PC-3 (cell line): ENCODE measurements around the gene CD99L2. TPM values are rescaled to one million over a fixed set of nuclear protein-coding genes. Genes with fewer than 3 reads are reported as not detected.

Source experiments
- ATAC-seq: fragments of 200-7000 bp; cut with Tn5 transposase; 2 replicates; pipeline ENCODE4 v1.9.1; 2020; ENCODE audit warnings: mild to moderate bottlenecking, moderate library complexity
- BruUV-seq: library from RNA; stranded (reverse); fragments of 400-500 nt; replicated peaks from 2 replicates; lab custom pipeline; 2021; lab: Mats Ljungman, UMichigan
- CTCF ChIA-PET: fragments of 300-600 bp; sonication (Branson Sonifier 250); formaldehyde crosslinking; loops from one replicate; lab custom pipeline; 2022; ENCODE audit warnings: antibody characterized with exemption; lab: Charles Lee
- POLR2A ChIA-PET: fragments of 300-600 bp; sonication (Branson Sonifier 250); formaldehyde crosslinking; loops from one replicate; lab custom pipeline; 2022; ENCODE audit warnings: antibody characterized with exemption; ENCODE audit not compliant: unreplicated experiment; lab: Charles Lee
- DNase-seq: peaks from one replicate; pipeline ENCODE4 v3.0.0-alpha.2; 2015
- H2AFZ ChIP-seq: fragments of 300-600 bp; sonication (generic); 2 replicates; pipeline ENCODE4 v1.6.0; 2016; ENCODE audit warnings: antibody characterized with exemption, low read length
- H3F3A ChIP-seq: fragments of 300-600 bp; sonication (generic); one replicate; pipeline ENCODE4 v1.6.0; 2017; ENCODE audit warnings: antibody characterized with exemption, low read length, control low read depth, mild to moderate bottlenecking; ENCODE audit not compliant: unreplicated experiment
- H3K27ac ChIP-seq: fragments of 300-600 bp; sonication (generic); 2 replicates; pipeline ENCODE4 v1.5.1; 2016; ENCODE audit warnings: mild to moderate bottlenecking, low read length
- H3K27me3 ChIP-seq: fragments of 300-600 bp; sonication (generic); 2 replicates; pipeline ENCODE4 v1.6.1; 2016; ENCODE audit warnings: low read length, mixed read lengths
- H3K36me3 ChIP-seq: fragments of 300-600 bp; sonication (generic); 2 replicates; pipeline ENCODE4 v1.6.1; 2016; ENCODE audit warnings: low read depth, mixed run types, low read length, mixed read lengths
- H3K4me1 ChIP-seq: fragments of 300-600 bp; sonication (generic); 2 replicates; pipeline ENCODE4 v1.5.1; 2016; ENCODE audit warnings: low read length; ENCODE audit not compliant: insufficient read depth
- H3K4me2 ChIP-seq: fragments of 300-600 bp; sonication (generic); 2 replicates; pipeline ENCODE4 v1.6.0; 2016; ENCODE audit warnings: low read length
- H3K4me3 ChIP-seq: fragments of 300-600 bp; sonication (generic); 2 replicates; pipeline ENCODE4 v1.5.1; 2016; ENCODE audit warnings: mild to moderate bottlenecking, low read length, mixed read lengths
- H3K79me2 ChIP-seq: fragments of 300-600 bp; sonication (generic); 2 replicates; pipeline ENCODE4 v1.6.1; 2017; ENCODE audit warnings: low read length, mixed read lengths
- H3K9ac ChIP-seq: fragments of 300-600 bp; sonication (generic); 2 replicates; pipeline ENCODE4 v1.6.0; 2016; ENCODE audit warnings: mild to moderate bottlenecking, low read length
- H3K9me2 ChIP-seq: fragments of 300-600 bp; sonication (generic); replicated peaks from 2 replicates; pipeline ENCODE4 v1.6.1; 2016; ENCODE audit warnings: mixed run types, low read length, mixed read lengths
- H3K9me3 ChIP-seq: fragments of 300-600 bp; sonication (generic); 2 replicates; pipeline ENCODE4 v1.6.1; 2016; ENCODE audit warnings: low read length, mixed read lengths
- H4K20me1 ChIP-seq: fragments of 300-600 bp; sonication (generic); 2 replicates; pipeline ENCODE4 v1.6.1; 2016; ENCODE audit warnings: low read length, mixed read lengths
- CTCF ChIP-seq: fragments of 300-600 bp; sonication (generic); conservative IDR thresholded peaks from 2 replicates; pipeline ENCODE4 v1.5.1; 2017; ENCODE audit warnings: antibody characterized with exemption, low read depth, mild to moderate bottlenecking, low read length
- EZH2 ChIP-seq: fragments of 300-600 bp; sonication (generic); IDR thresholded peaks from one replicate; pipeline ENCODE4 v1.6.1; 2017; ENCODE audit warnings: antibody characterized with exemption, mild to moderate bottlenecking, low read length; ENCODE audit not compliant: unreplicated experiment
- EZH2phosphoT487 ChIP-seq: fragments of 300-600 bp; sonication (generic); IDR thresholded peaks from 2 replicates; pipeline ENCODE4 v1.6.1; 2018; ENCODE audit warnings: mild to moderate bottlenecking, antibody characterized with exemption, low read length, borderline replicate concordance
- intact Hi-C: fragments of 100-400 bp; cut with micrococcal nuclease; formaldehyde crosslinking; loops from 2 replicates; pipeline ENCODE4 v1.9.0; 2023
- total RNA-seq: library from RNA; depleted of rRNA; stranded (reverse); fragments of >200 nt; gene quantifications from 2 replicates; pipeline ENCODE4 v1.2.3, GENCODE V29; 2014; rRNA removed

The CD99L2 gene
- total RNA-seq, 1 experiment from 2014 or later = 9.4 TPM

GRCh38 chrX:150729956-150730355 lies 168.5 kb downstream of the CD99L2 start:
- Histone ChIP-seq H4K20me1 (no peaks in the 10 kb centered on the region), H2AFZ (no peak overlapping the region), H3K79me2 (peaks cover 15% of the 10 kb centered on the region), H3K27ac (no peak overlapping the region), H3K9me2 (no peaks in the 10 kb centered on the region), H3K9ac (no peak overlapping the region), H3K4me1 (peaks cover 7% of the 10 kb centered on the region), H3K27me3 (no peaks in the 10 kb centered on the region), H3K36me3 (peaks cover 31% of the 10 kb centered on the region; the same call in 1 of the 2 replicates), H3F3A (peaks cover 4% of the 10 kb centered on the region), H3K9me3 (no peaks in the 10 kb centered on the region), H3K4me3 (no peak overlapping the region), H3K4me2 (no peak overlapping the region)
- CTCF ChIA-PET = no interaction called here
- DNase-seq = no peak
- ATAC-seq = no peak
- POLR2A ChIA-PET = no interaction called here
- no TSS peak for BruUV-seq
- intact Hi-C loops = no loop called here
- TF ChIP-seq EZH2 = no peak
- TF ChIP-seq CTCF = no peak
- TF ChIP-seq EZH2phosphoT487 = no peak

- no TSS peak for BruUV-seq
- ATAC-seq = no peak
- Histone ChIP-seq H3K4me3 (no peak overlapping the region), H3K4me2 (no peak overlapping the region), H2AFZ (no peak overlapping the region), H3K36me3 (0 out of 2 replicates have a peak, but pooled peaks cover 5% of the 10 kb centered on the region), H4K20me1 (no peaks in the 10 kb centered on the region), H3K9me2 (no peaks in the 10 kb centered on the region), H3K27ac (no peak overlapping the region), H3K79me2 (peaks cover 34% of the 10 kb centered on the region; the same call in 1 of the 2 replicates), H3K9ac (no peak overlapping the region), H3K9me3 (no peaks in the 10 kb centered on the region), H3F3A (no peaks in the 10 kb centered on the region), H3K27me3 (no peaks in the 10 kb centered on the region), H3K4me1 (peaks cover 10% of the 10 kb centered on the region; the same call in 1 of the 2 replicates)
- no peak for DNase-seq
- CTCF ChIA-PET = no interaction called here
- POLR2A ChIA-PET = no interaction called here
- TF ChIP-seq EZH2 = no peak
- no peak for TF ChIP-seq EZH2phosphoT487
- intact Hi-C loops = no loop called here
Observed at GRCh38 chrX:150719621-150720020, 178.8 kb downstream of the CD99L2 start.

Other genes starting within 250 kb of the CD99L2 start
- gene MTMR1, start 205.3 kb downstream of the CD99L2 start, total RNA-seq = 31.8 and 39.0 TPM in 2 replicates
- gene HMGB3, start 84.7 kb upstream of the CD99L2 start, total RNA-seq = 57.2 and 95.0 TPM in 2 replicates